ENCODE data around the gene VRK2.
"Not testable (repeated sequence)": the region's sequence is repeated elsewhere in the genome, so short reads cannot be mapped to it uniquely, and the experiment has no call there.

VRK2 gene

GRCh38 chr2:58081000-58081399 lies 34.4 kb downstream of the VRK2 start:
- H3K79me2 ChIP-seq (ENCODE audit: insufficient read depth, low read length): no peaks in the 10 kb centered on the region
- TF ChIP-seq EZH2phosphoT487 (conservative IDR thresholded peaks at IDR 0.05; ENCODE audit: low read length): no peak
- no peak for TF ChIP-seq CTCF (IDR thresholded peaks at IDR 0.05; ENCODE audit: insufficient read depth, low read length, poor library complexity, severe bottlenecking)
- no peak overlapping the region for H2AFZ ChIP-seq (ENCODE audit: low read depth, low read length, severe bottlenecking)
- no peak overlapping the region for H3K4me3 ChIP-seq (ENCODE audit: insufficient read depth, low read length, poor library complexity, severe bottlenecking)
- no peaks in the 10 kb centered on the region for H4K20me1 ChIP-seq (ENCODE audit: low read depth, low read length)
- no peak overlapping the region for H3K9ac ChIP-seq (ENCODE audit: low read length)
- no peaks in the 10 kb centered on the region for H3F3A ChIP-seq (ENCODE audit: insufficient read depth)
- H3K36me3 ChIP-seq (ENCODE audit: low read length): no peaks in the 10 kb centered on the region; the same call in 1 of the 2 replicates
- no peaks in the 10 kb centered on the region for H3K9me2 ChIP-seq (replicated peaks; ENCODE audit: insufficient read depth, low read length)
- H3K27ac ChIP-seq (ENCODE audit: low read depth, low read length): no peak overlapping the region
- no peak overlapping the region for H3K4me2 ChIP-seq (ENCODE audit: low read depth, low read length, poor library complexity, severe bottlenecking)
- H3K9me3 ChIP-seq (ENCODE audit: insufficient read depth, low read length): no peaks in the 10 kb centered on the region
- H3K27me3 ChIP-seq (ENCODE audit: low read length): no peaks in the 10 kb centered on the region

GRCh38 chr2:58089081-58089480 lies 42.5 kb downstream of the VRK2 start:
- H3K27ac ChIP-seq (ENCODE audit: low read depth, low read length): no peak overlapping the region
- no peak overlapping the region for H3K9ac ChIP-seq (ENCODE audit: low read length)
- TF ChIP-seq CTCF (IDR thresholded peaks at IDR 0.05; ENCODE audit: insufficient read depth, low read length, poor library complexity, severe bottlenecking): no peak
- no peak for TF ChIP-seq EZH2phosphoT487 (conservative IDR thresholded peaks at IDR 0.05; ENCODE audit: low read length)
- H3K27me3 ChIP-seq (ENCODE audit: low read length): no peaks in the 10 kb centered on the region
- H3K4me3 ChIP-seq (ENCODE audit: insufficient read depth, low read length, poor library complexity, severe bottlenecking): no peak overlapping the region
- no peak overlapping the region for H3K4me2 ChIP-seq (ENCODE audit: low read depth, low read length, poor library complexity, severe bottlenecking)
- no peaks in the 10 kb centered on the region for H3F3A ChIP-seq (ENCODE audit: insufficient read depth)
- no peaks in the 10 kb centered on the region for H3K9me3 ChIP-seq (ENCODE audit: insufficient read depth, low read length)
- no peaks in the 10 kb centered on the region for H4K20me1 ChIP-seq (ENCODE audit: low read depth, low read length)
- H2AFZ ChIP-seq (ENCODE audit: low read depth, low read length, severe bottlenecking): no peak overlapping the region
- H3K79me2 ChIP-seq (ENCODE audit: insufficient read depth, low read length): no peaks in the 10 kb centered on the region
- no peaks in the 10 kb centered on the region for H3K9me2 ChIP-seq (replicated peaks; ENCODE audit: insufficient read depth, low read length)
- H3K36me3 ChIP-seq (ENCODE audit: low read length): peaks cover 11% of the 10 kb centered on the region

- not testable (repeated sequence) for H3F3A ChIP-seq (ENCODE audit: insufficient read depth); H3K27ac ChIP-seq (ENCODE audit: low read depth, low read length)
Observed at GRCh38 chr2:58092772-58093171, 46.2 kb downstream of the VRK2 start.

GRCh38 chr2:58097025-58097424 lies 50.4 kb downstream of the VRK2 start:
- peaks cover 9% of the 10 kb centered on the region; the same call in 1 of the 2 replicates for H3K36me3 ChIP-seq (ENCODE audit: low read length)
- H3K27me3 ChIP-seq (ENCODE audit: low read length): no peaks in the 10 kb centered on the region
- no peaks in the 10 kb centered on the region for H3F3A ChIP-seq (ENCODE audit: insufficient read depth)
- H3K9ac ChIP-seq (ENCODE audit: low read length): no peak overlapping the region
- no peak overlapping the region for H3K4me3 ChIP-seq (ENCODE audit: insufficient read depth, low read length, poor library complexity, severe bottlenecking)
- TF ChIP-seq EZH2phosphoT487 (conservative IDR thresholded peaks at IDR 0.05; ENCODE audit: low read length) (no peak), CTCF (IDR thresholded peaks at IDR 0.05; ENCODE audit: insufficient read depth, low read length, poor library complexity, severe bottlenecking) (no peak)
- H3K9me2 ChIP-seq (replicated peaks; ENCODE audit: insufficient read depth, low read length): no peaks in the 10 kb centered on the region
- H3K27ac ChIP-seq (ENCODE audit: low read depth, low read length): no peak overlapping the region
- no peaks in the 10 kb centered on the region for H3K9me3 ChIP-seq (ENCODE audit: insufficient read depth, low read length)
- no peak overlapping the region for H2AFZ ChIP-seq (ENCODE audit: low read depth, low read length, severe bottlenecking)
- no peaks in the 10 kb centered on the region for H3K79me2 ChIP-seq (ENCODE audit: insufficient read depth, low read length)
- H4K20me1 ChIP-seq (ENCODE audit: low read depth, low read length): no peaks in the 10 kb centered on the region
- no peak overlapping the region for H3K4me2 ChIP-seq (ENCODE audit: low read depth, low read length, poor library complexity, severe bottlenecking)

More at GRCh38 chr2:58092772-58093171, 46.2 kb downstream of the VRK2 start:
- not testable (repeated sequence) for H3K9me3 ChIP-seq (ENCODE audit: insufficient read depth, low read length); H3K9me2 ChIP-seq (replicated peaks; ENCODE audit: insufficient read depth, low read length); H3K27me3 ChIP-seq (ENCODE audit: low read length); H3K9ac ChIP-seq (ENCODE audit: low read length); H3K79me2 ChIP-seq (ENCODE audit: insufficient read depth, low read length); H3K4me2 ChIP-seq (ENCODE audit: low read depth, low read length, poor library complexity, severe bottlenecking); H2AFZ ChIP-seq (ENCODE audit: low read depth, low read length, severe bottlenecking); H4K20me1 ChIP-seq (ENCODE audit: low read depth, low read length); H3K4me3 ChIP-seq (ENCODE audit: insufficient read depth, low read length, poor library complexity, severe bottlenecking)
- H3K36me3 ChIP-seq (ENCODE audit: low read length): peaks cover 17% of the 10 kb centered on the region

Data from SU-DHL-6 (cell line).